ENCODE measurements around the gene BMP8A.

- TF ChIP-seq CTCF (IDR thresholded peaks at IDR 0.05; ENCODE audit: poor library complexity): no peak
- no peak for TF ChIP-seq EZH2 (IDR thresholded peaks at IDR 0.05; ENCODE audit: borderline replicate concordance)
- TF ChIP-seq EZH2phosphoT487 (IDR thresholded peaks at IDR 0.05; ENCODE audit: low read depth, severe bottlenecking, unreplicated experiment): no peak
Measured at GRCh38 chr1:39494671-39495410, 3.4 kb downstream of the BMP8A start.
